ENCODE results near the gene CHST15. TPM values are rescaled to one million over a fixed set of nuclear protein-coding genes. Genes with fewer than 3 reads are reported as not detected.
"Not testable (repeated sequence)": the region's sequence is repeated elsewhere in the genome, so short reads cannot be mapped to it uniquely, and the experiment has no call there.

Gene CHST15
- total RNA-seq, 2 donors from 2014 or later: 7.5 to 14.9 TPM

- H3K36me3 ChIP-seq (ENCODE audit: control insufficient read depth, insufficient read depth, low read length): no peaks in the 10 kb centered on the region
- DNase-seq: no peak
- H3K27ac Mint-ChIP-seq: no peak overlapping the region
- 83 to 91% methylated on average over 8 to 10 of the region's 10 CpGs for WGBS, 2 experiments (ENCODE audit: insufficient coverage in 1 of 2, insufficient read length in 1 of 2)
- TF ChIP-seq CTCF (conservative IDR thresholded peaks at IDR 0.05): no peak
- H3K4me3 ChIP-seq (ENCODE audit: low read length): no peak overlapping the region
- H3K4me1 Mint-ChIP-seq: peaks cover 6% of the 10 kb centered on the region
- H3K4me1 ChIP-seq (ENCODE audit: control insufficient read depth, insufficient read depth, low read length): no peaks in the 10 kb centered on the region
- peaks cover 30% of the 10 kb centered on the region for H3K27me3 Mint-ChIP-seq (ENCODE audit: insufficient read depth)
- H3K9me3 ChIP-seq (ENCODE audit: control insufficient read depth, low read length): peaks cover 7% of the 10 kb centered on the region
- H3K9me3 Mint-ChIP-seq: peaks cover 12% of the 10 kb centered on the region
- H3K4me3 Mint-ChIP-seq: no peak overlapping the region
- H3K9ac ChIP-seq (ENCODE audit: extremely low read depth, low read length, poor library complexity, severe bottlenecking): no peak overlapping the region
- no peak overlapping the region for H3K27ac ChIP-seq (ENCODE audit: low read depth, low read length)
- H3K36me3 Mint-ChIP-seq (ENCODE audit: low read depth): no peaks in the 10 kb centered on the region
- no peaks in the 10 kb centered on the region for H3K27me3 ChIP-seq (ENCODE audit: control insufficient read depth, insufficient read depth, low read length, poor library complexity, severe bottlenecking)
These were observed 5.2 kb upstream of the CHST15 start for GRCh38 chr10:124098575-124098974.

GRCh38 chr10:124097883-124098282, 4.5 kb upstream of the CHST15 start:
- Histone ChIP-seq H3K9ac (ENCODE audit: extremely low read depth, low read length, poor library complexity, severe bottlenecking) (no peak overlapping the region), H3K4me1 (ENCODE audit: control insufficient read depth, insufficient read depth, low read length) (no peaks in the 10 kb centered on the region), H3K4me3 (ENCODE audit: low read length) (no peak overlapping the region), H3K9me3 (ENCODE audit: control insufficient read depth, low read length) (peaks cover 7% of the 10 kb centered on the region), H3K27me3 (ENCODE audit: control insufficient read depth, insufficient read depth, low read length, poor library complexity, severe bottlenecking) (no peaks in the 10 kb centered on the region), H3K36me3 (ENCODE audit: control insufficient read depth, insufficient read depth, low read length) (no peaks in the 10 kb centered on the region), H3K27ac (ENCODE audit: low read depth, low read length) (no peak overlapping the region)
- H3K4me3 Mint-ChIP-seq: no peak overlapping the region
- peaks cover 12% of the 10 kb centered on the region for H3K9me3 Mint-ChIP-seq
- peaks cover 30% of the 10 kb centered on the region for H3K27me3 Mint-ChIP-seq (ENCODE audit: insufficient read depth)
- peaks cover 6% of the 10 kb centered on the region for H3K4me1 Mint-ChIP-seq
- DNase-seq: no peak
- H3K27ac Mint-ChIP-seq: no peak overlapping the region
- no peak for TF ChIP-seq CTCF (conservative IDR thresholded peaks at IDR 0.05)
- no peaks in the 10 kb centered on the region for H3K36me3 Mint-ChIP-seq (ENCODE audit: low read depth)
- 70 to 72% methylated on average over 8 to 10 of the region's 10 CpGs for WGBS, 2 experiments (ENCODE audit: insufficient coverage in 1 of 2, insufficient read length in 1 of 2)

DNA sequence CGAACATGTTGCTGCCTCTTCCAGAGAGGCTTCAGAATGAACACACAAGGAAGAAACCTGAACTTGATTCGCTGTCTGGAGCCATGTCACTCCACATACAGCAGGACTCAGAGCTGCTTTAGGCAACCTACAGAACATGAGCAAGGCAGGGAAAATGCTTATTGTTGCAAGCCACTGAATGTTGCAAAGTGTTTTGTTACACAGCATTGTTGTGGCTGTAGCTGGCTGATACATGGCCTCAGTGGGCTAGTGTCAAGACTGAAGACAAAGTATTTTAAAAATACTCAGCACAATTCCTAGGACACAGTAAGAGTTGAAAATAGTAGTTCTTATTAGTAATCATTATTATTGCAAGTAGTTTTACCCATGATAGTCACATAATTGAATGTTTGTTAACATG, 3.1 kb upstream of the CHST15 start:
- H3K27me3 ChIP-seq (ENCODE audit: control insufficient read depth, insufficient read depth, low read length, poor library complexity, severe bottlenecking): peaks cover under 1% of the 10 kb centered on the region
- whole genome bisulfite sequencing, 2 experiments (ENCODE audit: insufficient coverage in 1 of 2, insufficient read length in 1 of 2): 94 to 96% methylated on average over 2 of the region's 2 CpGs
- H3K36me3 Mint-ChIP-seq (ENCODE audit: low read depth): no peaks in the 10 kb centered on the region

DNA sequence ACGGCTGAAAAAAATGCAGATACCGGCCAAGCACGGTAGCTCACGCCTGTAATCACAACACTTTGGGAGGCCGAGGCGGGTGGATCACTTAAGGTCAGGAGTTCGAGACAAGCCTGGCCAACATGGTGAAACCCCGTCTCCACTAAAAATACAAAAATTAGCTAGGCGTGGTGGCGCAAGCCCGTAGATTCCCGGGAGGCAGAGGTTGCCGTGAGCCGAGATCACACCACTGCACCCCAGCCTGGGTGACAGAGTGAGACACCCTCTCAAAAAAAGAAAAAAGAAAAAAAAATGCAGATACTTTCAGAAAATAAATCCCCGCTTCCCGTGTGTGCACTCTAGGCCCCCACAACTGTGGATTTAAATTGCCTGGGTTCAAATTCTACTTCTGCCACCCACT, 2.4 kb upstream of the CHST15 start:
- WGBS, 2 experiments (ENCODE audit: insufficient coverage in 1 of 2, insufficient read length in 1 of 2): 89 to 92% methylated on average over 13 to 16 of the region's 16 CpGs
- peaks cover 40% of the 10 kb centered on the region for H3K27me3 Mint-ChIP-seq (ENCODE audit: insufficient read depth)

More for the DNA sequence above, 3.1 kb upstream of the CHST15 start:
- Mint-ChIP-seq H3K27me3 (ENCODE audit: insufficient read depth) (peaks cover 33% of the 10 kb centered on the region), H3K27ac (no peak overlapping the region), H3K4me1 (peaks cover 6% of the 10 kb centered on the region), H3K4me3 (no peak overlapping the region), H3K9me3 (peaks cover 12% of the 10 kb centered on the region)
- H3K4me3 ChIP-seq (ENCODE audit: low read length): no peak overlapping the region
- no peak for TF ChIP-seq CTCF (conservative IDR thresholded peaks at IDR 0.05)
- no peak overlapping the region for H3K27ac ChIP-seq (ENCODE audit: low read depth, low read length)
- peaks cover 7% of the 10 kb centered on the region for H3K9me3 ChIP-seq (ENCODE audit: control insufficient read depth, low read length)
- H3K36me3 ChIP-seq (ENCODE audit: control insufficient read depth, insufficient read depth, low read length): no peaks in the 10 kb centered on the region
- no peaks in the 10 kb centered on the region for H3K4me1 ChIP-seq (ENCODE audit: control insufficient read depth, insufficient read depth, low read length)
- H3K9ac ChIP-seq (ENCODE audit: extremely low read depth, low read length, poor library complexity, severe bottlenecking): no peak overlapping the region
- no peak for DNase-seq

More for the DNA sequence above, 2.4 kb upstream of the CHST15 start:
- Mint-ChIP-seq H3K9me3 (peaks cover 12% of the 10 kb centered on the region), H3K4me1 (peaks cover 11% of the 10 kb centered on the region)
- DNase-seq; H3K4me3 ChIP-seq (ENCODE audit: low read length); H3K9ac ChIP-seq (ENCODE audit: extremely low read depth, low read length, poor library complexity, severe bottlenecking); H3K36me3 ChIP-seq (ENCODE audit: control insufficient read depth, insufficient read depth, low read length); H3K27ac Mint-ChIP-seq; H3K4me3 Mint-ChIP-seq; H3K27me3 ChIP-seq (ENCODE audit: control insufficient read depth, insufficient read depth, low read length, poor library complexity, severe bottlenecking); H3K27ac ChIP-seq (ENCODE audit: low read depth, low read length); H3K36me3 Mint-ChIP-seq (ENCODE audit: low read depth); H3K9me3 ChIP-seq (ENCODE audit: control insufficient read depth, low read length); H3K4me1 ChIP-seq (ENCODE audit: control insufficient read depth, insufficient read depth, low read length): not testable (repeated sequence)
